NCI-H2227 (cell line): ENCODE results near the gene ATG10.
"Not testable (repeated sequence)": the region's sequence is repeated elsewhere in the genome, so short reads cannot be mapped to it uniquely, and the experiment has no call there.

Source experiments
- DNase-seq: peaks from one replicate; lab custom pipeline; 2025; ENCODE audit not compliant: unreplicated experiment; lab: John Stamatoyannopoulos, UW

Gene ATG10

GRCh38 chr5:82217917-82218316 is 246.1 kb downstream of the ATG10 start:
- DNase-seq = no peak

GRCh38 chr5:82218374-82219156 is 246.7 kb downstream of the ATG10 start:
- DNase-seq = peak; percentile 5

GRCh38 chr5:82221020-82221419 is 249.2 kb downstream of the ATG10 start:
- DNase-seq = no peak

GRCh38 chr5:82222597-82223574 is 251.1 kb downstream of the ATG10 start:
- no peak for DNase-seq

- DNase-seq = peak; percentile 76
These were observed 253.8 kb downstream of the ATG10 start for GRCh38 chr5:82225525-82226172.

GRCh38 chr5:82234885-82235284 is 263.1 kb downstream of the ATG10 start:
- no peak for DNase-seq

- no peak for DNase-seq
These were observed 272.3 kb downstream of the ATG10 start for GRCh38 chr5:82244151-82244550.

- no peak for DNase-seq
These were observed 273.2 kb downstream of the ATG10 start for GRCh38 chr5:82244854-82245635.

- DNase-seq = peak; percentile 4
These were observed 275.2 kb downstream of the ATG10 start for GRCh38 chr5:82246960-82247574.

GRCh38 chr5:82252744-82253143 is 280.9 kb downstream of the ATG10 start:
- DNase-seq = no peak

GRCh38 chr5:82255844-82256243 is 284.0 kb downstream of the ATG10 start:
- no peak for DNase-seq

- no peak for DNase-seq
These were observed 285.4 kb downstream of the ATG10 start for GRCh38 chr5:82257247-82257646.

- DNase-seq = no peak
These were observed 285.9 kb downstream of the ATG10 start for GRCh38 chr5:82257729-82258128.

- peak; percentile 5 for DNase-seq
These were observed 287.5 kb downstream of the ATG10 start for GRCh38 chr5:82259172-82259800.

- no peak for DNase-seq
These were observed 293.2 kb downstream of the ATG10 start for GRCh38 chr5:82265047-82265446.

GRCh38 chr5:82267297-82267933 is 295.6 kb downstream of the ATG10 start:
- not testable (repeated sequence) for DNase-seq

GRCh38 chr5:82269363-82269762 is 297.5 kb downstream of the ATG10 start:
- DNase-seq = not testable (repeated sequence)

GRCh38 chr5:82272571-82273356 is 300.9 kb downstream of the ATG10 start:
- not testable (repeated sequence) for DNase-seq
